Fibroblast of skin of back (primary cell): ENCODE results near the gene ITPR3.

Source experiments
- DNase-seq: peaks from one replicate; pipeline ENCODE4 v3.0.0-alpha.2; 2013

Gene ITPR3

DNA sequence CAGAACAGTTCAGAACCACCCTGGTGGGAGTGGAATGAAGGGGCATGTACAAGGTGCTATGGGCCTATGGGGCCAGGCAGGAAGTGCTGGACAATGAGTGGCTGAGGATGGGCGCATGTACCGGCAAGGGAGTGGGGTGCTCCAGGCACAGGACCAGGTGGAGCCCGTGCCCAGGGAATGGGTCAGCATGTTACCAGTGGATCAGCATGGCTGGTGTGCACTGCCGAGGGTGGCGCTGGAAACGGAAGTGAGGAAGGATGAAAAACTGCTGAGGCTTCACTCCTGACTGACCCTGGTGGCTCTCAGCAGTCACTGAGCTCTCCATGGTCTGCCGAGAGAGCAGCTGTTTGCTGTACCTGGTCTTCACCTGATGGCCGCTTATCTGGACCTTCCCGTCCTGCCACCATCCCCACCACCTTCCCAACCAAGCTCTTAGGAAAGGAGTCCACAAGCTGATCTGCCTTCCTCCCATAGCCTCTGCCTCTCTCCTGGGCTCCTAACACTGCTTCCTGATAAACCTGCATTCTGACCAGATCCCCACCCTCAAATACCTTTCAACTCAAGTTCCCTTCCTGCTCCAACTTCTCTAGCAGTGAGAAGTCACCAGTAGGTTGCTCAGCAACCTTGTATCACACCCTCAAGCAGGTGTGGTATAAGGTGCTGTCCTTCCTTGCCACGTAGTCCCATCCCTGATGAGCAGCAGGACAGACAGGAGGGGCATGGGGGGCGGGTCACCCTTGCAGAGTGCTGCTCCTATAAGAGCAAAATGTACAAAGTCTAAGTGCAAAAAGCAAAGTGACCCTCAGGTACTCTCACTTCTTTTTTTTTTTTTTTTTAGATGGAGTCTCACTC, 83.3 kb downstream of the ITPR3 start:
- no peak for DNase-seq

DNA sequence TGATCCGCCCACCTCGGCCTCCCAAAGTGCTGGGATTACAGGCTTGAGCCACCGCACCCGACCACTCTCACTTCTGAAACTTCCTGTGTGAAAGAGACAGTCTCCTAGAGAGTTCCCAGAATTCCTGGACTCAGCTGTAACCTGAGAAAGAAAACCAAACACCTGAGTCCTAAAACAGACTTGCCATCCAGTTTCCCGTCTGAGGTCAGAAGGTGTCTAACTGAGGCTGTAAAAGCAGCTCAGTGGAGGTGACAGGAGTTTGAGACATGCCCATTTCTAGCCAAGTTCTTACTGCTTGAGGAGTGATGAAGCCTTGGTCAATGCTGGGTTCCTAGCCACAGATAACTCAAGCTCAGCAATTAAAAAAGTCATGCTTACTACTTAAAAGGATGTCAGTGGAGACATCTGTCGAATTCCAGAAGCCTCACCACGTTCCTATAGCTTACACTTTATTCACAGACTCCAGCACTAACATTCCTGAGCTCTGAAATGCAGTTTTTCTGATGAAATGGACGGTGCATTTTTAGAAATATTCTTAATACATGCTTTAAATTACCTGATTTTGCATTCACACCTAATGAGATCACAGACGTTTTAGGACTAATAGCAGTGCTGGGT, 84.3 kb downstream of the ITPR3 start:
- DNase-seq = peak; percentile 61

DNA sequence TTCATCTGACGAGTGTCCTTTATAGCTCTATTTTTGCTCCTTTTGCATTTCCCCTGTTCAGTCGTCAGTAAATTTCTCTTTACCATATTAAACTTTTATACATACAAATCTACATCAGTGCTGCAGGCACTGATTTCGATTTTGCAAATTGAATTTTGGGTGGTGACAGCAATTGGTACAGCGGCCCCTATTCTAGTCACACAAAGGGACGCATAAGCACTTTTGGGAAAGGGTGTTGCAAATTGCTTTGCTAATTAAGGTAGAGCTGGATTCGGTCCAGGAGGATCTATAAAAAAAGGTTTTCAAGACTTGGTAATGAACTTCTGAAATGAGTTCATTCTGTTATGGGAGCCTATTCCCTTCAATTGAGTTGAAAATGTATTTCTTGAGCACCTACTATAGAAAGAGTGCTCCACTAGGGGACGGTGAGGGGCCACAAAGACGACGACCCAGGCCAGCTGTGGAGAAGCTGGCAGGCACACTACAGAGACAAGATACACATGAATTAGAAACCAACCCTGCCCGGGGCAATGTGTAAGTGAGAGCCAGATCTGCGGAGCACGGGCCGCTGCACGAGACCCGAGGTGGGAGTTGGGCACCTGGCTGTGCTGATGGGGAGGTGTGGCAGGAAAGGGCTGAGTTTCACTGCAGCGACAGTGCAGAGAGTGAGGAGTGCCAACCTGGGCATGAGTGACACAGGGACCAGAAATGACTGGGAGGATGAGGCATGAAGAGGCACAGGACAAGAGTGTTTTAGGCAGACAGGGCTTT, 85.0 kb downstream of the ITPR3 start:
- no peak for DNase-seq

DNA sequence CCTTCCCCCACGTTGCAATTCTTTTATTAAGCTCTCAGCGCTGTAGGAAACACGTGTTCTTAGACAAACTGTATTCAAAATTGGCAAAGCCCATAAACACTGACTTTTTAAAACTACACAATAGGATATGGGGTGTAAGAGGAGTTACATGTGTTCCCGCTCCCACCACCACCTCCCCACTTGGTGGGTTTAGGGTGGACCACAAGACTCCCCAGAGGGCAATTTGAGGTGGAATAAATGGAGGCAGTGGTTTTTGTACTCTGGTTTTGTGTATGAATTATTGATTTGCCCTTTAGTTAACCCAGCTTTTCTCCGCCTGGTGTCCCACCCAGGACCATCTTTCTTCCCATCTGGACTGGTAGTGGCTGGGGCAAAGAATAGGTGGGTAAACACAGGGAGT, 86.6 kb downstream of the ITPR3 start:
- DNase-seq = no peak

GRCh38 chr6:33708516-33709204, 87.5 kb downstream of the ITPR3 start:
- DNase-seq = no peak

DNA sequence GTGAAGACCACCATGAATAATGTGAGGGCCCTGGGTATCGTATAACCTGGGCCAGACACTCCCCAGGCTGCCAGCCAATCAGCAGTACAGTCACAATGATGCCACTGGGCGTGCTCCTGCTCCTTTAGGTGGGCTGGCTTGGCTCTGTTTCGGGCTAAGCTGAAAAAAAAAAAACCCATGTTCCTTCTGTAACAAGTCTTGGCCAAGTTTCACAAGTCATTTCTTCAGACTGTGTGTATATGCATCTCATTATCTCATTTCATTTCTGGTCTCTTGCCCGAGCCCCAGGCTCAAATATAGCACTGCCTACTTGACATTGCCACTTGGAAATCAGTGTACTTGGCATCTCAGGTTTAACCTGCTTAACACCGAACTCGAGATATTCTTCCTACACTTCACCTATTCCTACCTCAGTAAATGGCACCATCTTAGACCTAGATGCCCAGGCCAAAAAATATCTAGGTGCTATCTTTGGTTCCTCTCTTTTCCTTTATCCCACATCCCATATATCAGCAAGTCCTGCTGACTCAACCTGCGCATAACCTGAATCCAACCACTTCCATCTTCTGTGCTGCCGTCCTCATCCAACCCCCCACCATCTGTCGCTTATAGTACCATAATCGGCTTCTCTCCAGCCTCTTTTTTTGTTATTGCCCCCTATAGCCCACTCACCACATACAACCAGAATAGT, 88.6 kb downstream of the ITPR3 start:
- DNase-seq = no peak

DNA sequence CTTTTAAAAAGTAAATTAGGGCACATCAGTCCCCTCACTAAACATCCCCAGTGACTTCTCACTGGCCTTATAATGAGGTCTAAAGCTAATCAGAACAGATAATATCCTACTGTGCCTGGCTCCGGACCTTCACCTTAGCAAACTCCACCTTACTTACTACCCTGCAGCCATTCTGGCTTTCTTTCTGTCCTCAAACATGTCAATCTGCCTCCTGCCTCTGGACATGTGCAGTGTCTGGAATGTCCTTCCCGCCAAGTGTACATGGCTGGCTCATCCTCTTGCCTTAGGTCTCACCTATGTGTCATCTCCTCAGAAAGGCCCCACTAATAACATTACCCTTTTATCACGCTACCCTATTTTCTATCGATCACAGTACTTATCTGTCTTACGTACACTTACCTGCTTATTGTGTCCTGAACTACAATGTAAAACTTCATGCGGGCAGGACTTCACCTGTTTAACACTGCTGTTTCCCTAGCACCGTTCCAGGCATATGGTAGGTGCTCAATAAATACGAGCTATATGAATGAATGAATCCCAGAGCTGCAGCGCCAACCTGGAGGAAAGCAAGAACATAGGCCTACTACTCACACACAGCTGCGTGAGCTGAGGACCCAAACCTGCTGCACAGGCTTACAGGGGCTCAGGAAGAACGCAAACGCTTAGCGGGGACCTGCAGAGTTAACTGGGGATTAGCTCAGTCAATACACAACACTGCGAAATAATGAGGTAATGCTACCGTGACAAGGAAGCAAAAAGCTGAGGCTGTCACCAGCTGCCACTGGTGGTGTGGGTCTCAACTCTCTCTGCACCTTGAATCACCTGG, 89.4 kb downstream of the ITPR3 start:
- no peak for DNase-seq

GRCh38 chr6:33711140-33712129, 90.3 kb downstream of the ITPR3 start, which contains the start of gene UQCC2:
TSS of gene UQCC2 (minus strand) at chr6:33711700. CDS start at chr6:33711686, 14 bp downstream.
- DNase-seq = peak; percentile 94

GRCh38 chr6:33712914-33713313, 91.8 kb downstream of the ITPR3 start:
- no peak for DNase-seq

- no peak for DNase-seq
These were observed 92.7 kb downstream of the ITPR3 start for GRCh38 chr6:33713786-33714185.

DNA sequence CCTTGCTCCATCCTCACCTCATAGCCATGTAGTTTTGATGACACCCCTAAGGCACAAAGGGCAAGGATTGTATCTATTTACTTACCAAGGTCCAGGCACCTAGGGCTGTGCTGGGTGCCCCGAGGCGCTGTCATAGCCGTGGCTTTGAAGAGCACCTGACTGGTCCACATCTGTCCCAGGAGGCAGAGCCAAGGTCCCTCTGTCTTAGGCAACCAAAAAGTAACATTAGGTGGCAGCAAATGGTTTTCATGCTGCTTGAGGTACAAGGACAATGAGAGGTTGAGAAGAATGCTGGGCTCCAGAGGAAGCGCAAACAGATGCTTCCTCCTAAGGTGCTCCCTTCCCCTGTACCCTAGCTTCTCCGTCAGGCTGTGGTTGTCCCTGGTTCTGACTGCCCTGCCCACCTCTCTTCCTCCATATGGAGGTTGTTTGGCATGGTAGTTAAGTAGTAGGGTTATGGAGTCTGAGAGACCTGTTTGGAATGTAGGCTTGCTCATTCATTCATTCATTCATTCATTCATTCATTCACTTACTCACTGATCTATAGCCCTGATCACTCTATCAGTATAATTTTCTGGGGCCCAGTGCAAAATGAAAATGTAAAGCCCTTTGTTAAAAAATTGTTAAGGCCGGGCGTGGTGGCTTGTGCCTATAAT, 93.4 kb downstream of the ITPR3 start:
- no peak for DNase-seq

DNA sequence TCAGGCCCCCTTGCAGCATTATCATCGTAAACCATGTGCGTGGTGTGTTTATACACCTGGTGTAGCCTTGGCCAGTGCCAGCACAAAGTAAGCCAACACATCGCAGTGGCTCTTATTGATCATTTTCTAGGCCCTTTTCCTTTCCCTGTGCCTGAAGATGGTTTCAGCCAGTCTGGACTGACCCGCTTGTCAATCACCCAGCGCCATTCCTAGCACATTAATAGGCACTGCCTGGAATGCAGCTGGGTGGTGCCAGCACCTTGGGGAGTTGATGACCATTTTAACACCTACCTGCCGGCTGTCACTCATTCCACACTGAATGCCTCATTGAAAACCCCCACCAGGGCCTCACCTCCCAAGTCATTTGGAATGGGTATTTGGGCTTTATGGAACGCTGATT, 95.3 kb downstream of the ITPR3 start:
- DNase-seq = no peak

DNA sequence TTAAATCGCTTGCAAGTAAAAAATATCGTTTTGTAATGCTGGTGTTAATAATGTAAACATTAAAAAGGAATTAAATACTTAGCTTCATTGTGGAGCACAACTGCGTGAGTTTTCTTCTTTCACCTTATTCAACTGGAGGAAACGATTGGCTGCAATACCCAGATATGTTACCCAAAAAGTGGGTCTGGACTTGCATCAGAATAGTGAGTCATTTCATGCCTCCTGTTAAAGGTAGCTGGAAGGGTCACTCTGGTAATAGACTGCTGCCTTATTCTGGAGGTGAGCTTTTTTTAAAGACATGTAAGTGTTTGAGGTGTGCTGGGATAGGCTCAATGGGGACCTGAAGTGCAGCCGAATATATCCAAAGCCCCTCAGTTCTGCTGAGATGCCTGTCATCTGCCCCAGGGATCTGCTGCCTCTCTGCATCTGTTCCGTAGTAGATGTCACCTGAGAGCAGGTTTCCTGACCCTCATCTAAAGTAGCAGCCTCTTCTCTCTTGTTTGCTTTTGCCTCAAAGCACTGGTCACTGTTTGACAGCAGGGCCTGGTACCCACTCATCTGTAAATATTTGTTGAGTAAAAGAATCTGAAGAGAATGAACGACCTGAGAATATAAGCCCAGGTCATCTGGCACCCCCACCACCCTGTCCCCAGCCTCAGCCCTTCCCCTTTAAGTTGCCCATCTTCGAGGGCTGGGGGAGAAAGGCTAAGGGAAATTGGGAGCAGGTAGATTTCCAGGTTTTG, 95.9 kb downstream of the ITPR3 start:
- no peak for DNase-seq

DNA sequence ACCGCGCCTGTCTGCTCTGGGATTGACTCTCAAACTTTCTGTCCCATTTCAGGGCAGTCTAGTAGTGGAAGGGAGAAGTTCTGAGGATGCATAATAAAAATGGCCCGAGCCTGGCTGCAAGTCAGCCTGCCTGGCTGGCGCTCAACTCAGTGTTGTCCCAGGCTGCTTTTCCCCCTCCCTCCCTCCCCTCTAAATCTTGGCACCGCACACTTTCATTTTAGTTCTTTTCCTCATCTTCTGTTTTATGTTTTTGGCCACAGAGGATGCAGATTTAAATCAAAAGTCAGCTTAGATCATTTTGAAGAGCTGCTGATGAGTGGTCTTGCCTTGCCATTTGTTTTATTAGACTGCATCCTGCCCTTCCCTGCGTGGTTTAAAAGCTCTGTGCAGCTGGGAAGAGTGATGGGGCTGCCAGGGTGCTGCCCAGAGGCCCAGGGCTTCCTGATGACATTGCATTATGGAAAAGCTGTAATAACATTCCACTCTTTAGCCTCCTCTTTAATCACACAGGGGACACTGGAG, 96.9 kb downstream of the ITPR3 start:
- DNase-seq = no peak

DNA sequence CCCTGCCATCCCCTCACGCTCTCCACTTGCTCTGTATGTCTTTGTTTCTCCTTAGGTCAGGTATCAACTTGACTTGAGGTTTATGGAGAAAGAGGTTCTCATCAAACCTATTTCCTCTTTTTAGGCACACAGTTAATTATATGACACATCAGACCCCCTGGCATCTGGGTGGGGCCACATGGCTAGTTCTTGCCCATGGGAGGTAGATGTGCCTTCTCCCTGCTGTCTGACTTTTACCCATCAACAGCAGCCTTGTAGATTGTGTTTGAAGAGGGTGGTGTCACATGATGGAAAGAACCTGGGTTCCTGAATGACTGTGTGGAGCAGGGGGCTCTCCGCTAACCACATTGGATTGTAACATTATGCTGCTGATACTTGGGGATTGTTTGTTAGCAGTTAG, 97.6 kb downstream of the ITPR3 start:
- no peak for DNase-seq

GRCh38 chr6:33719326-33719987, 98.3 kb downstream of the ITPR3 start:
- no peak for DNase-seq

- DNase-seq = no peak
These were observed 99.9 kb downstream of the ITPR3 start for GRCh38 chr6:33720998-33721397.

DNA sequence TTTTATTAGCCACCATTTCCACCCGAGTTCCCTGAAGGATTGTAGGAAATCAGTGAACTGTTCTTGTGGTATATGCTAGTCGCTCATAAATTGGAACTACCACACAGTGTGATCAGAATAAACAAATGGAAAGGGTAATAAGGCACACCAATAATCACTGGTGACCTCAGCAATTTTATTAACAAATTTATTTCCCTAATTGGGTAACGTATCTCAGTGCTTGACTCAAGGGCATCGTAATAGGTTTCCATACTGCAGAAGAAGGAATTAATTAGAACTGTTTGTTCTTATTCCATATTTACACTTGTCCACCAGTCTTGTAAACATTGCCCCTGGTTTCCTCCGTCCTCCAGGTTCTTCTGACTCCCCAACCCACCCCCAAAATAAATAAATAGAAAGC, 100.4 kb downstream of the ITPR3 start:
- DNase-seq = no peak
